NCI-H774 (cell line): ENCODE results near the gene ARHGEF33.

Experiments
- DNase-seq: peaks from one replicate; lab custom pipeline; 2025; lab: John Stamatoyannopoulos, UW

The ARHGEF33 gene

GRCh38 chr2:38960609-38961320, 71.1 kb downstream of the ARHGEF33 start:
- no peak for DNase-seq

GRCh38 chr2:38966006-38966405, 76.3 kb downstream of the ARHGEF33 start:
- no peak for DNase-seq

GRCh38 chr2:38966678-38967077, 77.0 kb downstream of the ARHGEF33 start:
- no peak for DNase-seq

GRCh38 chr2:38968021-38968420, 78.3 kb downstream of the ARHGEF33 start:
- no peak for DNase-seq

- DNase-seq: no peak
Observed at GRCh38 chr2:38971377-38971776, 81.7 kb downstream of the ARHGEF33 start.

- no peak for DNase-seq
Observed at GRCh38 chr2:38973266-38973665, 83.6 kb downstream of the ARHGEF33 start.

- no peak for DNase-seq
Observed at GRCh38 chr2:38975042-38975441, 85.4 kb downstream of the ARHGEF33 start.

- DNase-seq: no peak
Observed at GRCh38 chr2:38977047-38977446, 87.4 kb downstream of the ARHGEF33 start.

GRCh38 chr2:38978296-38978903, 88.7 kb downstream of the ARHGEF33 start:
- DNase-seq: no peak

- no peak for DNase-seq
Observed at GRCh38 chr2:38978908-38979307, 89.2 kb downstream of the ARHGEF33 start.

- DNase-seq: no peak
Observed at GRCh38 chr2:38981003-38981669, 91.5 kb downstream of the ARHGEF33 start.

GRCh38 chr2:38981670-38982357, 92.1 kb downstream of the ARHGEF33 start:
- no peak for DNase-seq

- DNase-seq: no peak
Observed at GRCh38 chr2:38982498-38982897, 92.8 kb downstream of the ARHGEF33 start.

GRCh38 chr2:38988716-38989115, 99.0 kb downstream of the ARHGEF33 start:
- DNase-seq: no peak

- DNase-seq: no peak
Observed at GRCh38 chr2:38991899-38992298, 102.2 kb downstream of the ARHGEF33 start.

GRCh38 chr2:38997781-38998180, 108.1 kb downstream of the ARHGEF33 start:
- no peak for DNase-seq

GRCh38 chr2:39000552-39000951, 110.9 kb downstream of the ARHGEF33 start:
- no peak for DNase-seq

GRCh38 chr2:39007875-39008504, 118.3 kb downstream of the ARHGEF33 start:
- DNase-seq: no peak

GRCh38 chr2:39008665-39009064, 119.0 kb downstream of the ARHGEF33 start:
- no peak for DNase-seq

GRCh38 chr2:39013871-39014270, 124.2 kb downstream of the ARHGEF33 start:
- no peak for DNase-seq

GRCh38 chr2:39015424-39015823, 125.7 kb downstream of the ARHGEF33 start:
- DNase-seq: no peak

GRCh38 chr2:39017334-39017733, 127.7 kb downstream of the ARHGEF33 start:
- no peak for DNase-seq
